HG03520 (cell line): Measurements from ENCODE around the gene SLC9A2.

Source experiments
- ATAC-seq: cut with Tn5 transposase; IDR thresholded peaks from one replicate; pipeline ENCODE4 v1.9.1; 2021; ENCODE audit warnings: mild to moderate bottlenecking, moderate library complexity; ENCODE audit not compliant: unreplicated experiment

SLC9A2 gene

DNA sequence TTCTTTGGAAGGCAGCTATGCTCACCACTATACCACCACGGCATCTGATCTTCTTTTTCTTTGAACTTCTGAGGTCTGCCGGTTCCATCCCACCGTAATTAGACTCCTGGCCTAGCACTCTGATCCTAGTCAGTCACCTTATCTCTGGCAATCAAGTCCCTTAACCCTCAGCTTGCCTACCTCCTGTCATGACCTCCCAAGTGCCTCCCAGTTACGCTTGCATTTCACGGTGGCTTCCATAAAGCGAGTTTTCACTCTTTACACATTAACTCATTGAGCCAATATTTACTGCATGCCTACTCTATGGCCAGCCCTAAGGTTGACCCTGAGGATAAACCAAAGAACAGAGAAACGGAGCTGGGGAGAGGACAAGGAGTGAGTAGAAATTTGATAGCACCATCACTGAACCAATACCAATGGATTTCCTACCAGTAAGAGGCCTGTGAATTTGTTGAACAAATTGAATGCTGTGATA lies 104.7 kb downstream of the SLC9A2 start:
- ATAC-seq = no peak

DNA sequence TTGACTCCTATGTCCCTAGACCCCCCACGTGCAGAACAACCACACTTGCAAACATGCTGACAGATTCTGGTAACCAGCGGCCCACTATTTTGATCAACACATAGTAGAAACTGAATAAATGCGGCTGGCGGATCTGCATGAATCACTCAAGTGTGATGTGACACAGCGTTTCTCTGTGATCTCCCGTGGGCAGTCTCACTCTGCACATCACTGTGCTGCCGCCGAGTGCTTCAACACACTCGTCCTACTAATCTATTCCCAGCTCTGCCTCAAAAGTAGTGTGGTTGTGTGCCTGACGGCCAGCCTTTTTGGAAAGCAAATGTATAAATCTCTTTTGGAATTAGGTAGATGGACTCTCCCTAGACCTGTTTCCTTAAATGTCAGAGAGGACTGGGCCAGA lies 105.2 kb downstream of the SLC9A2 start:
- no peak for ATAC-seq

DNA sequence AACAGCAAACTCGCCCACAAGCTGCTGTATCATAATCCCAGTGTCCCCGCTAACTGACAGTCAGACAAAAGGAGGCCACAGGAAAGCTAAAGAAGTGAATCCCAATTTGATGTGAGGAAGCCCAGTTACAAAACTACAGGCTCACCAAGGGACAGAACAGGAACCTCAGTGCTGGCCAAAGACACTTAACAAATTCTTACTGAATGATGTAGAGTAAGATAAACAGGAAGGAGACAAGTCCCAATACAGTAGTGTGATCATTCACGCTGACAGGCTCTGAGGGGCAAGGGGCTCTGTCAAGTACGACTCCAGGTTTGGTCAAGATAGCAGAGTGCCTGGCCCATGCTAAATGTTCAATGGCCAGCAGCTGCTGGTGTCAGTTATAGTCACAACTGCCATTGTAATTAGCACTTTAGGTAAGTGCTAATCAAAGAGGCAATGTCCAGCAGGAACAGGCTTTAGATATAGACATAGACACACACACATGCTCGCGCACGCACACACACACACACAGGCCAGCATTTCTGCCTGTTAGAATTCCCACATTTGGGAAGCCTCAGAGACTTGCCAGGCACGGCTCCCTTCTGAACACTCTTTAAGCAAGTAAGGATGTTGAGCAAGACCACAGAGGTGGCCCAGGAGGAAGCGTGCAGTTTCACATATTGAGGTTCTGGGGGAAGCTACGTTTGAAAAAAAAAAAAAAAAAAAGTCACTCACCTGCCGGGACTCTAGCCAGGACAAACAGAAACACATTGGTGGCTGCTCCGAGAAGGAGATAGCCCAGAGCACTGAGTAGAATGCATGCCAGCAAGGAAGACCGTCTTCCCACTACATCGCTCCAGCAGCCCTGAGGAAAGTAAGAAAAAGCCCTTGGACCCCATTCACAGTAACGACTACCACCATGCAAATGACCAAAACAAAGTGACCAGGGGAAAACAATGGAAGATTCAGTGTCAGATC lies 107.1 kb downstream of the SLC9A2 start:
- no peak for ATAC-seq

DNA sequence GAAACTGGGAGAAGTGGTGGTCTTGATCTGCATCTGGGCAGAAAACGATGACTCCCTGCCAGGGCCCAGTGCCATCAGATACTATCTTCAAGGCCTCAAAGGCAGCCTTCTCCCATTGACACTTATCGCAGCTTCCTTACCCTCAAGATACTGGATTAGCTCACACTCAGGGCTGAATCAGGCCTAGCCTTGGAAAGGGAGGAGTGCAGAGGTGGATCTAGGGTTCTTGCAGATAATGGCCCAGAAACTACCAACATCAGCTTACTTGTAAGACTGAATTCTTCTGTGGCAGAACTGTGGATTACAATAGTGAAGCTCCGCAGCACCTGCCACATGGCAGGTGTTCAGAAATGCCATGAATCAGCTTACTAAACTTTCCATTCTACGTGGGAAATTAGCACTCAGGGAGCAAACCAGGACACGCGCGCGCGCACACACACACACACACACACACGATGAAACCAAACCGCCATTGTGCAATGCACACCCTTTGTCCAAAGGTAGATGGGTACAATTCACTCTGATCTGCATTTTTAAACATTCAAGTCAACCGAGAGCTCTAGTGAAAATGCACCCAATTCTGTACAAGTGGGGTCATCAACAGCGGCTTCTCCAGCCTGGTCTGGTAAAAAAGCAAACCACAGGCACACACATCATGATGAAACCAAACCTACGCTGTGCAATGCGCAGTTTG lies 116.2 kb downstream of the SLC9A2 start:
- no peak for ATAC-seq

DNA sequence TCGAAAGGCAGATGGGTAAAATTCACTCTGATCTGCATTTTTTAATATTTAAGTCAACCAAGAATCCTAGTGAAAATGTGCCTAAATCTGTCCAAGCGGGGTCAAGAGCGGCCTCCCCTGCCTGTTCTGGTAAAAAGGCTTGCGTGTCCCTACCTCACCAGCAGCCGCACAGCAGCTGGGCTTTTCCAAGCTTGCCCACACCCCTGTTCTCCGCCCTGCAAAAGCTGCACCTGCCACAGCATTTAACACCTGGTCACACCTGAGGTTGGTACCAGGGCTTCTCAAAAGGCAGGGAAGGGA lies 116.7 kb downstream of the SLC9A2 start:
- ATAC-seq = peak; percentile 21

DNA sequence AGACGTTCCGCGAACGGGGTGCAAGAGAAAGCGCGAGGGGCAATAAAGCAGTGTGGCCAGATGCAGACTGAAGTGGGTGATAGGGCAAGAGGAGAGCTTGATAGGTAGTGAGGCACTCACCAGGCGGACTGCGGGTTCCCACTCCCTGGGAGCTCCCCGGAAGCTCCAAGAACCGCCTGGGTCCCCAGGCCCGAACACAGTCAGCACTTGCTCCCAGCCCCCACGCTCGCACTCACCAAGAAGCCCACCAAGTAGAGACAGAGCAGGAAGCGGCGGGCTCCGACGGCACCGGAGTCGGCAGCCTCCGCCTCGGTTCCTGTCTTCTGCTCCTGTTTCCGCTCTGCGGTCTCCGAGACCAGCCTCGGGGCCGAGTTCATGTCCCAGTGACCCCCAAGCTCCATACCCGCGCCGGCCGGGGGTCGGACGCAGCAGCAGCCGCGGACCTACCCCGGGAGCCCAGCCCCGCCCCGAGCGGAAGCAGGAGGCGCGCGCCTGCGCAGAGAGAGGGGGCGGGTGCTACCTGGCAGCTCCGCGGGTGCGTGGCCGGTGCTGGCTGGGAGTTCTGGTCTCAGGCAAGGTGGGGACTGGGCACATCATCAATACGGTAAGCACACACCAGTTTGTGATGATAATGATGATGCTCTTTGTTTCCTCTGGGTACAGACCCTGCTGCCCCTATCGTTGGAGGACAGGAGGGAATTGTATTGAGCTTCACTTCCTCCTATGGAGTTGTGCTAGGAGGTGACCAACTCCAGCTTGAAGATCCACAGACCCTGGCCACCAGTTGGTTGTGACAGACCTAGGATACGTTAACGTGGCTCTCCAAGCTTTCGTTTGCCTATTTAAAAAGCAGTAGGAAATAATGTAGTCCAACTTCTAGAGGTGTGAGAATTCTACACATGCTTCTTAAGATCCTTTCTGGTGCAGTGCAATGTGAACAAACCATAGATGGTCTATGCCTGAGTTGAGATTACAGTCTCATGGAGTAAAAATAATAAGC lies 117.4 kb downstream of the SLC9A2 start:
- peak; percentile 85 for ATAC-seq

DNA sequence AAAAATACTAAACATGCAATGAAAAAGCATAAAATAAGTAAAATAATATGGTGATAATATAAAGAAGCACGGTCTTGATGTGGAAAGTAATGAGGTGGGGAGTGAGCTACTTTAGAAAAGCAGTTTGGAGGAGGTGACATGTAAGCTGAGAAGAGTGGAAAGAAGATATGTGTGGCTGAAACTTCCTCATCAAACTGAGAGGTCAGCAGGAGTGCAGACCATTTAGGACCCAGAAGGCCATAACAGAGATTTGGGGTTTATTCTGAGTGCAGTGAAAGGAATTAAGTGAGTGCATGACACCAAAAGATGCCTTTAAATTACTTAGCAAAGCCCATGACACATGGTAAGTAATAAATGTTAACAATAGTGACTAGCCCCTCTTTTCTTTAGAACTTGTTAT lies 118.1 kb downstream of the SLC9A2 start:
- peak; percentile 49 for ATAC-seq

DNA sequence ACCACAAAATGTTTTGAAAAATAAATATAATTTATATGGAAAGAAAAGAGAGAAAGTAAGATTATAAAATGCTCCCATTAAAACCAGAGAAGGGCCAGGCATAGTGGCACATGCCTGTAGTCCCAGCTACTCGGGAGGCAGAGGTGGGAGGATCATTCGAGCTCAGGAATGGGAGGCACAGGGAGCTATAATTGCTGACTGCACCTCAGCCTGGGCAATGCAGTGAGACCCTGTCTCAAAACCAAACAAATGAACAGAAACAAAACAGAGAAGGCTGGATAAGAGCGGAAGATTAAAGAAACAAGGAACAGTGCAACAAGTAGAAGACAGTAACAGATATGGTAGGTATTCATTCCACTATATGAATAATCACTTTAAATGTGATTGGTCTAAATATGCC lies 123.9 kb downstream of the SLC9A2 start:
- ATAC-seq = no peak

DNA sequence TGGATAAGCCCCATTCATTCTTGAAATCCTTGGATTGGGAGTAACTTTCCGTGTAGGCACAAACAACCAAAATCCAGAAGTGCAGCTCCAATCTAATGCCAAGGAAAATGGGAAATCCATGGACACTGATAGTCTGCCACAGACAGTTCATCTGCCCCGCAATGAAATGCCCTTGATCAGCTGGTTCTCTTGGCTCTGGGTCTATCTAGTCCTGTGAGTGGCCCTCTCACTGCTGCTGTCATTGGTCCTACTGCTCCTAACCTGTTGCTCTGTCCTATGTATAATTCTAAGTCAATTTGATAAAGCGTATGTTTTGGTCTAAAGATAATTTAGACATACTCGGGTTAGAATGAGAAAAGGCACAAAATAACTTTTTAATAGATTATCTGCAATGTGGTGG lies 128.8 kb downstream of the SLC9A2 start:
- ATAC-seq = no peak

DNA sequence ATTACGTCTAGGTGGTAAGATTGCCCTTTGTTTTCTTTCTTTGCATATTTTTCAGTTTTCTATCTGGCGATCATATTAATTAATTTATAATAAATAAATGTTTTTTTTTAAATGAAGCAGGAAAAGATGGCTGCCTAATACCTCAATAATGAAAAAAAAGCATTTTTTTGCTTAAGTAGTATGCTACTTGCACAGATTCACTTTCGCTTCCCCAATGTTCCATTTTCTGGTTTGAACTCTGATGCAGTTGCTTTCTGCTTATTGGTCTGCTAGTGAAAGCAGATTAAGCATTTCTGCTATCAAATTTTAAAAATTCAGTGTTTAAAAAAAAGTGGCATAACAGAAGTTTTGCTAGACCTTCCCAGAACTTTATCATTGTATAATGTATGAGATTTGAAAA lies 130.6 kb downstream of the SLC9A2 start:
- peak; percentile 85 for ATAC-seq

DNA sequence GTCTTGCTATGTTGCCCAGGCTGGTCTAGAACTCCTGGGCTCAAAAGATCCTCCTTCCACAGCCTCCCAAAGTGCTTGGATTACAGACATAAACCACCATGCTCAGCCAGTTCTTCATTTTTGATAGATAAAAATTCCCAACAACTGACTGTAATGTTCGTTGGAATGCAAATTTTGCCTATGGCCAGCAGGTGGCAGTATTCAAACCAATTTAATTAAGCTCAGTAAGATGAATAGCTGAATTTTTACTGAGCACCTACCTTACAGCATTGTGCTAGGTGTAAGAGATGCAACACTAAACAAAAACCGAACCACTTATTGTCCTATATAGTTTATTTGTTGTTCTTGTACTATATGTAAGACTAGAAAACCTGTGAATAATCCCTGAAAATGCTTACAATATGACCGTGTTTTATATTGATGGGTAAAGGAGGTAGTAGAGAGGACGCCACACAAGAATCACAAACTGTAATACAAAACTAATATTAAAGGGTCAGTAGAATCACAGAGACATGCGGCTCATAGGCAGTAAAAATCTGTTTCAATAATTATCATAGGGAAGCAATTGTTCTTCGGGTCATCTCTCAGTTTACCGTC lies 134.3 kb downstream of the SLC9A2 start:
- ATAC-seq = no peak

DNA sequence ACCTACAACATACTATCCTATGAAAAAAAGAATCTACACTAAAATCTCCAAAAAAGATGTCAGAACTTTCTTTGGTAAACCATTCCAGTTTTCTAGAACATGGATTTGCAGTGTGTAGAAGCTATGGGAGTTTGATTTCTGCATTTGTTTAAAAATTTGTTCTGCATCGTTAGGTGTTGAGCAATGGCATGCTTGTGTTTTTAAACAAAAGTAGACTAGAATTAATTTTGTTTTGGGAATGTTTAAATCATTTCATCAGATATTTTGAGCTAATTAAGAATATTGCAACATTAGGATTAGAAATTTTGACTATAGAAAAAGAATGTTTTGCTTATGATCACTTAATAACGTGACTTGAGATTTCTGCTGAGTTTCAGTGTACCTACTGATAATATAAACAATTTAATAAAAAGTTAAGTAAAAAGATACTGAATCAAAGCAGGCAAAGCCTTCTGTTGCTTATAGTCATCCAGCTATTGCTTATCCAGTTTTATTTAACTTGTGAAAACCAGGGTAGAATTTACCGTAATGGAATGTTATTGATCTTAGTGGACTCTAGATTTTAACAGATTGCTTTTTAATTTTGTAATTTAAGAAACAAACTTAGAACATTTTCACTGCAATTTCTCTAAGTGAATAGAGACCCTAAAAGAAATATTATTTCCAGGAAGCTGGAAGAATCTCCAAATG lies 135.2 kb downstream of the SLC9A2 start:
- no peak for ATAC-seq

DNA sequence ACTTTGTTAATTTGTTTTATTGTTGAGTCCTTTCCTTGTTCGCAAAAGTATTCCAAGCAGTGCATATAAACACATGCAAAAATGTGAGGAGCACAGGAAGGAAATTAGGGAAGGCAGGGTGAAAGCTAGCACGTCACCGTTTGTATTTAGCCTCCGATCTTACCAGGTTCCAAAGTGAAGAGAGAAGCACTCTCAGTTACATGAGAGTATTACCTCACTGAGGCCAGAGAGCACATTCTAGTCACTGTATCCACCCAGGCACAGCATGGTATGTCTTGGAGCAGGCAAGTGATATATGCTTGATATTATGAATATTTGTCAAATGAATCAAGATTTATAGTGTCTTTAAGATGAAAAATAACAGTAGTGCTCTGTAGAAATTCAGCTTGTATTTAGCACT lies 135.9 kb downstream of the SLC9A2 start:
- ATAC-seq = no peak

DNA sequence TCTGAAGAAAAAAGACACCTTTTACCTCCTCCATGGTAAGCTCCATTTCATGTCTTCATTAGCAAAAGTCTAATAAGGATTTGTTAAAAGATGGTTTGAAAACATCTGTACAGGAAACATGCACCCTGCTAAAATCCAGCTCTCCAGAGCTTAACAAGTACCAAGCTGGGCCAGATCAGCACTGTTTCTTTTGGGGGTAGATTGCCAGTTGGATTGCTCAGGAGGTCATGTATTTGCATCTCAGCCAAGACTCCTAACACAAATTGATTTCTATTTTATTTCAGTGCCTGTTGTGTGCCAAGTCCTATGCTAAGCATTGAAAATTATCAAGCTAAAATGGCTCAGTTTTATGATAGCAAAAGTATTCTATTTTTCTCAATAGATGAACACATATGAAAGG lies 139.1 kb downstream of the SLC9A2 start:
- ATAC-seq = no peak
